Parathyroid adenoma (tissue), 2 donors: ENCODE results near the gene MZF1.

ENCODE experiments used
- H2AFZ ChIP-seq: fragments of 300-600 bp; sonication (generic); one replicate; pipeline ENCODE4 v1.7.0; 2017; ENCODE audit warnings: antibody characterized with exemption, mild to moderate bottlenecking
- H3K27ac ChIP-seq: fragments of 300-600 bp; sonication (generic); one replicate; pipeline ENCODE4 v1.7.0; 2017
- H3K27me3 ChIP-seq: fragments of 300-600 bp; sonication (generic); one replicate; pipeline ENCODE4 v1.7.0; 2017; ENCODE audit warnings: low read length; ENCODE audit not compliant: control insufficient read depth, insufficient read depth
- H3K36me3 ChIP-seq: fragments of 300-600 bp; sonication (generic); one replicate; pipeline ENCODE4 v1.7.0; 2017; ENCODE audit warnings: low read length; ENCODE audit not compliant: control insufficient read depth, insufficient read depth
- H3K4me1 ChIP-seq: fragments of 300-600 bp; sonication (generic); one replicate; pipeline ENCODE4 v1.7.0; 2017; ENCODE audit warnings: control low read depth
- H3K4me2 ChIP-seq: fragments of 300-600 bp; sonication (generic); one replicate; pipeline ENCODE4 v1.7.0; 2017; ENCODE audit warnings: low read length
- H3K4me3 ChIP-seq: fragments of 300-600 bp; sonication (generic); one replicate; pipeline ENCODE4 v1.7.0; 2017; ENCODE audit warnings: low read depth, low read length
- H3K79me2 ChIP-seq: fragments of 300-600 bp; sonication (generic); one replicate; pipeline ENCODE4 v1.7.0; 2017; ENCODE audit warnings: control low read depth
- H3K9ac ChIP-seq: fragments of 300-600 bp; sonication (generic); one replicate; pipeline ENCODE4 v1.7.0; 2017; ENCODE audit warnings: mild to moderate bottlenecking
- H3K9me3 ChIP-seq: fragments of 300-600 bp; sonication (generic); one replicate; pipeline ENCODE4 v1.7.0; 2017; ENCODE audit warnings: low read length; ENCODE audit not compliant: control insufficient read depth
- TF ChIP-seq, protein P1 (sequence below): fragments of 300-600 bp; sonication (generic); IDR thresholded peaks from one replicate; pipeline ENCODE4 v1.7.0; 2017; ENCODE audit warnings: antibody characterized with exemption, mild to moderate bottlenecking
- donor health status: primary hyperparathyroidism.

MZF1 gene

DNA sequence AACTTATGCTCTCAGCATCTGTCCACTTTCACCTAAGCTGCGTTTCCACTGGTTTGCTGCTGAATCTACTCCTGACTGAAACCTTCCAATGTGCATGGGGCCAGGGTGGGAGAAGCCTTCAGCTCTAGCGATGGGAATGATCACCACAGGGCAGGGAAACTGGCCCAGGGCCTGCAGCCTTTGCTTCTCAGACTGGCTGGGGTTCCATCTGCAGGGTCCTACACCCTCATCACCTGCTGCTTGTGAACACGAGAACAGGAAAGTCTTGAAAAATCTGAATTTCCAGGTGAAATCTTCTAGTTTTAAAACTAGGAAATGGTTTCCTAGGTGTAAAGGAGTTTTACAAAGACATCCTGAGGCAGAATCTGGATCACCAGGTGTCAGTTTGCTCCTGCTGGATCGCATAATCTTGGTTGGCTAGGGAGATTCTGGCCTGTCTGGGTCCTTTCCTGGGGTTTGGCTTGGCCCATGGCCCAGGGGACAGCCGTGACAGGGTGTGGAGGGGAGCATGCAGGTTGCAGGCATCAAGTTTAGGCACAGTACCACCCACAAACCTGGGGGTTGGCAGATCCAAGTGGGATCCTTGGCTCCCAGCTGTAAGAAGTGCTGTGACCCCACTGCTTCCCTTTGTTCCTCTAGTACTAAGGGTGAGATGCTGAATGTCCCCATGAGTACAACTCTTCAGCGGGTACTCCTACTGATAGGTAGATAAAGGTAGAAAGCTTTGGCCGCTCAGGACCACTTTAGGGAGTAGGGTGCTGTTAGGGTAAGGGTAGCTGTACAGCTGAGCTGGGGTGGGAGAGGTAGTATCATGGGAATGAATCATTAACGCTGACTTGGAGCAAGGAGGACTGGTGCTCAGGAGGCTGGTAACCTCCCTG lies 12.9 kb downstream of the MZF1 start:
- Histone ChIP-seq H3K4me2 (peak overlapping the region; percentile 82), H3K4me1 (peaks cover 39% of the 10 kb centered on the region), H3K27me3 (no peaks in the 10 kb centered on the region), H3K9me3 (no peaks in the 10 kb centered on the region), H3K9ac (no peak overlapping the region), H3K4me3 (peak overlapping the region; percentile 91), H3K79me2 (peaks cover 28% of the 10 kb centered on the region), H3K36me3 (no peaks in the 10 kb centered on the region), H3K27ac (peak overlapping the region; percentile 100), H2AFZ (peak overlapping the region; percentile 92)
- TF ChIP-seq, protein P1, sequence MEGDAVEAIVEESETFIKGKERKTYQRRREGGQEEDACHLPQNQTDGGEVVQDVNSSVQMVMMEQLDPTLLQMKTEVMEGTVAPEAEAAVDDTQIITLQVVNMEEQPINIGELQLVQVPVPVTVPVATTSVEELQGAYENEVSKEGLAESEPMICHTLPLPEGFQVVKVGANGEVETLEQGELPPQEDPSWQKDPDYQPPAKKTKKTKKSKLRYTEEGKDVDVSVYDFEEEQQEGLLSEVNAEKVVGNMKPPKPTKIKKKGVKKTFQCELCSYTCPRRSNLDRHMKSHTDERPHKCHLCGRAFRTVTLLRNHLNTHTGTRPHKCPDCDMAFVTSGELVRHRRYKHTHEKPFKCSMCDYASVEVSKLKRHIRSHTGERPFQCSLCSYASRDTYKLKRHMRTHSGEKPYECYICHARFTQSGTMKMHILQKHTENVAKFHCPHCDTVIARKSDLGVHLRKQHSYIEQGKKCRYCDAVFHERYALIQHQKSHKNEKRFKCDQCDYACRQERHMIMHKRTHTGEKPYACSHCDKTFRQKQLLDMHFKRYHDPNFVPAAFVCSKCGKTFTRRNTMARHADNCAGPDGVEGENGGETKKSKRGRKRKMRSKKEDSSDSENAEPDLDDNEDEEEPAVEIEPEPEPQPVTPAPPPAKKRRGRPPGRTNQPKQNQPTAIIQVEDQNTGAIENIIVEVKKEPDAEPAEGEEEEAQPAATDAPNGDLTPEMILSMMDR: no peak

GRCh38 chr19:58559275-58560006 lies 13.7 kb downstream of the MZF1 start:
- Histone ChIP-seq H3K4me2 (peak overlapping the region; percentile 82), H3K36me3 (no peaks in the 10 kb centered on the region), H3K27me3 (no peaks in the 10 kb centered on the region), H3K27ac (peak overlapping the region; percentile 100), H3K4me1 (peaks cover 41% of the 10 kb centered on the region), H3K79me2 (peaks cover 31% of the 10 kb centered on the region), H2AFZ (peak overlapping the region; percentile 92), H3K9me3 (no peaks in the 10 kb centered on the region), H3K4me3 (peak overlapping the region; percentile 91), H3K9ac (peak overlapping the region; percentile 91)
- TF ChIP-seq, protein P1: no peak

- H3K4me2 ChIP-seq: peak overlapping the region; percentile 90
- H2AFZ ChIP-seq: peak overlapping the region; percentile 92
- H3K27me3 ChIP-seq: no peaks in the 10 kb centered on the region
- no peaks in the 10 kb centered on the region for H3K9me3 ChIP-seq
- H3K27ac ChIP-seq: peak overlapping the region; percentile 100
- TF ChIP-seq, protein P1: no peak
- peak overlapping the region; percentile 91 for H3K4me3 ChIP-seq
- H3K4me1 ChIP-seq: peaks cover 45% of the 10 kb centered on the region
- H3K36me3 ChIP-seq: no peaks in the 10 kb centered on the region
- peak overlapping the region; percentile 99 for H3K9ac ChIP-seq
- peaks cover 38% of the 10 kb centered on the region for H3K79me2 ChIP-seq
These were observed 14.4 kb downstream of the MZF1 start for GRCh38 chr19:58558623-58559274.

- TF ChIP-seq, protein P1: no peak
- H3K4me1 ChIP-seq: peaks cover 43% of the 10 kb centered on the region
- peak within 1 kb of the TSS; percentile 97 for H3K4me2 ChIP-seq
- H3K27ac ChIP-seq: peak within 1 kb of the TSS; percentile 100
- peak within 1 kb of the TSS; percentile 99 for H3K9ac ChIP-seq
- H3K4me3 ChIP-seq: peak within 1 kb of the TSS; percentile 91
- no peaks in the 10 kb centered on the region for H3K36me3 ChIP-seq
- H2AFZ ChIP-seq: peak within 1 kb of the TSS; percentile 92
- H3K79me2 ChIP-seq: peaks cover 40% of the 10 kb centered on the region
- no peaks in the 10 kb centered on the region for H3K9me3 ChIP-seq
- no peaks in the 10 kb centered on the region for H3K27me3 ChIP-seq
These were observed 15.0 kb downstream of the MZF1 start, which contains the start of gene UBE2M for GRCh38 chr19:58558066-58558622. Gene UBE2M (minus strand): TSS chr19:58558611. CDS start chr19:58558381, 230 bp downstream.
